Measurements from ENCODE around the gene RHBDD3.

GRCh38 chr22:29272624-29273023 is 4.8 kb upstream of the RHBDD3 start:
- TF ChIP-seq CTCF (IDR thresholded peaks at IDR 0.05): no peak
- no peak for TF ChIP-seq POLR2A (IDR thresholded peaks at IDR 0.05)
